Activated naive CD8-positive, alpha-beta T cell treated with anti-CD3 and anti-CD28 coated beads, Interleukin-2, amount 10 ng/mL, durations not matched to agents 7 days and 5 days (primary cell): ENCODE data around the gene NCOA4. TPM values are rescaled to one million over a fixed set of nuclear protein-coding genes. Genes with fewer than 3 reads are reported as not detected.
"Not testable (repeated sequence)": the region's sequence is repeated elsewhere in the genome, so short reads cannot be mapped to it uniquely, and the experiment has no call there.

Source experiments
- ATAC-seq: fragments of 150-1000 bp; cut with Tn5 transposase; one replicate; pipeline ENCODE4 v1.10.0; 2021; ENCODE audit warnings: low read depth, moderate library complexity
- POLR2A ChIA-PET: fragments of 350-600 bp; sonication (Branson Sonifier 250); formaldehyde crosslinking; loops from one replicate; lab custom pipeline; 2021; ENCODE audit warnings: antibody characterized with exemption; lab: Charles Lee
- DNase-seq: peaks from one replicate; pipeline ENCODE4 v3.0.0; 2021
- H3K27ac Mint-ChIP-seq: one replicate; pipeline ENCODE4 v1.8.0; 2022; ENCODE audit warnings: mild to moderate bottlenecking, mixed read lengths
- H3K27me3 Mint-ChIP-seq: one replicate; pipeline ENCODE4 v1.8.0; 2022; ENCODE audit warnings: mild to moderate bottlenecking, moderate library complexity, mixed read lengths
- H3K36me3 Mint-ChIP-seq: one replicate; pipeline ENCODE4 v1.8.0; 2021; ENCODE audit warnings: mild to moderate bottlenecking, mixed read lengths
- H3K4me1 Mint-ChIP-seq: one replicate; pipeline ENCODE4 v1.8.0; 2021; ENCODE audit warnings: mixed read lengths
- H3K4me3 Mint-ChIP-seq: one replicate; pipeline ENCODE4 v1.8.0; 2022; ENCODE audit warnings: mild to moderate bottlenecking, moderate library complexity, mixed read lengths
- H3K9me3 Mint-ChIP-seq: one replicate; pipeline ENCODE4 v1.8.0; 2021; ENCODE audit warnings: mixed read lengths
- total RNA-seq, 2 experiments: library from RNA; stranded (reverse); gene quantifications; one replicate each; pipeline ENCODE4 v1.2.3, GENCODE V29; 2021

NCOA4 gene
- total RNA-seq, 2 experiments from 2014 or later: 102 to 106 TPM

DNA sequence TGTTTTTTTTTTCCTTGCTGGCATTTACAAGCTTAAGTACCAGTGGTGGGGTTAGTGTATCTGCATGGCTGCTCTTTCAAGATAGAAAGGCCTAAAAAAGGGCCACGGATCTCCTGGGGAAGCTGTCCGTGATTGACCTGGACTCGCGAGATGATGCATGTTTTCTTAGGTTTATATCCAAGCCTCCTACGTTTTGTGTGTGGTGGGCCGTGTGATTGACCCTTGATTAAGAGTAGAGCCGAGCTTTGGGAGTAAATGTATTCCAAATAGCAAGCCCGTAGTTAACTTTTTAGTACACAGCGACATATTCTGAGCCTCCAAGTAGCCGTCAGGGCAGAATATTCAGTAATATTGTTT is 57.6 kb downstream of the NCOA4 start:
- POLR2A ChIA-PET, H3K36me3 Mint-ChIP-seq, DNase-seq, H3K9me3 Mint-ChIP-seq, H3K27me3 Mint-ChIP-seq: not testable (repeated sequence)
- H3K27ac Mint-ChIP-seq: peak overlapping the region; percentile 93
- ATAC-seq: peak; percentile 34
- H3K4me3 Mint-ChIP-seq: peak overlapping the region; percentile 95
- H3K4me1 Mint-ChIP-seq: peaks cover 24% of the 10 kb centered on the region

DNA sequence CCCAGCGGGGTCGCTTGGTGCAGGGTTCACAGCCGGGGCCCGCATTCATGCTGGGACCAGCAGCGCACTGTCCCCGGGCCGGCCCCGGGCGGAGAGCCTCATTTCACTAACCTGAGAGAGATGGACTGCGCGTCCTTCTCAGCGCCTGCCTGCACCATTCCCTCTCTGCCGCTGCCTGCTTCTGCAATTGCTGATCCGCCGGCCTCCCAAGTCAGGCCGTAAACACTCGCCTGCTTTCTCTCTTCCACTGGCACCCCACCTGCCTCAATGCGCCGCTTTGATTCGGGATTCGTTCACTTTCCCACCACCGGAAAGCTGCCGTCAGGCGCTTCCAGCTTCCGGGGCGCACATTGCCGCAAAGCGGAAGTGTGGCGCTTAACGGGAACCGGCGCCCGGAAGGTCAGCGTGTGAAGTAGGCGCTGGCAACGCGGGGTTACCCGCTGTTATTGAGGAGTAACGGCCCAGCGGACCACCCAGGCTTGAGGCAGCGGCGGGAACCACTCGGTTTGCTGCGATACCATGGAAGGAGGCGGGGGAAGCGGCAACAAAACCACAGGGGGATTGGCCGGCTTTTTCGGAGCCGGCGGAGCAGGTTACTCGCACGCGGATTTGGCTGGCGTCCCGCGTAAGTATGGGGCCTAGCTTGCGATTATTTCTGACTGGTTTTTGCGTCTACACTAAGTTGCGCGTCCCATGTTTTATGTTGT is 58.2 kb downstream of the NCOA4 start, which contains the start of gene TIMM23:
Gene TIMM23 (plus strand): TSS at position 384 of the 707 bp plus-strand sequence. CDS start 136 bp downstream, at position 520.
- POLR2A ChIA-PET: interaction anchor here (0.9 kb wide), 1 partner anchor 51 kb away, joined by 3 read pairs; no protein-coding TSS in a partner anchor
- not testable (repeated sequence) for H3K27me3 Mint-ChIP-seq, H3K9me3 Mint-ChIP-seq, H3K36me3 Mint-ChIP-seq
- Mint-ChIP-seq H3K4me3 (peak within 1 kb of the TSS; percentile 95), H3K27ac (peak within 1 kb of the TSS; percentile 93), H3K4me1 (peaks cover 27% of the 10 kb centered on the region)
- DNase-seq (peak; percentile 89), ATAC-seq (peak; percentile 87)

DNA sequence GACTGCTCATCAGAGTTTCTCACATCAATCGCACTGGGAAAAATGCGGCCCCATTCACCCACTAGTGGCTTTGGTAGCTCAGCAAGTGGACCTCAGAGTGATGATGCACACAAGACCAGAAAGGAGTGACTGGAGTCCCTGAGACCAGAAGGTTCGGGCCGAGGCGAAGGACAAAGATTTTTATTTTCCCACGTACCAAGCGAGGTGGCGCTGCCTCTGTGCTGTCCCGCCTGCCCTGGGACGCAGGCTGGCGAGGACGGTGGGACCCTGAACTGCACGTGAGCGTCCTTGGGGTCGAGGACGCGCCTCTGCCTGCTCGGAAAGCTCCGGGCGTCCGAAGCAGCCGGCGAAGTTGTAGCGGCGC is 58.7 kb downstream of the NCOA4 start:
- H3K27ac Mint-ChIP-seq: peak overlapping the region; percentile 93
- H3K4me1 Mint-ChIP-seq: peaks cover 27% of the 10 kb centered on the region
- H3K9me3 Mint-ChIP-seq, DNase-seq, H3K27me3 Mint-ChIP-seq, H3K36me3 Mint-ChIP-seq: not testable (repeated sequence)
- POLR2A ChIA-PET: interaction anchor here (0.9 kb wide), 1 partner anchor 52 kb away, joined by 3 read pairs; no protein-coding TSS in a partner anchor
- H3K4me3 Mint-ChIP-seq: peak overlapping the region; percentile 95
- ATAC-seq: peak; percentile 46

GRCh38 chr10:45971019-45971418 is 59.4 kb downstream of the NCOA4 start:
- peak overlapping the region; percentile 95 for H3K4me3 Mint-ChIP-seq
- peaks cover 29% of the 10 kb centered on the region for H3K4me1 Mint-ChIP-seq
- H3K9me3 Mint-ChIP-seq, ATAC-seq, H3K36me3 Mint-ChIP-seq, H3K27me3 Mint-ChIP-seq, DNase-seq: not testable (repeated sequence)
- H3K27ac Mint-ChIP-seq: peak overlapping the region; percentile 87
- POLR2A ChIA-PET: interaction anchor here (0.9 kb wide), 1 partner anchor 53 kb away, joined by 3 read pairs; no protein-coding TSS in a partner anchor

GRCh38 chr10:45962686-45963452 is 67.6 kb downstream of the NCOA4 start:
- H3K27me3 Mint-ChIP-seq, POLR2A ChIA-PET, ATAC-seq, H3K4me3 Mint-ChIP-seq, H3K36me3 Mint-ChIP-seq, H3K9me3 Mint-ChIP-seq, H3K27ac Mint-ChIP-seq, H3K4me1 Mint-ChIP-seq, DNase-seq: not testable (repeated sequence)

- H3K27me3 Mint-ChIP-seq, H3K4me3 Mint-ChIP-seq, DNase-seq, H3K9me3 Mint-ChIP-seq, ATAC-seq, POLR2A ChIA-PET, H3K36me3 Mint-ChIP-seq, H3K27ac Mint-ChIP-seq, H3K4me1 Mint-ChIP-seq: not testable (repeated sequence)
These were observed 72.5 kb downstream of the NCOA4 start for GRCh38 chr10:45957928-45958327.

GRCh38 chr10:45956634-45957033 is 73.8 kb downstream of the NCOA4 start:
- H3K4me3 Mint-ChIP-seq, DNase-seq, POLR2A ChIA-PET, H3K4me1 Mint-ChIP-seq, H3K27me3 Mint-ChIP-seq, H3K9me3 Mint-ChIP-seq, ATAC-seq, H3K36me3 Mint-ChIP-seq, H3K27ac Mint-ChIP-seq: not testable (repeated sequence)

Other genes with a start within 250 kb of the NCOA4 start
- gene AGAP4, start 183.1 kb downstream of the NCOA4 start, total RNA-seq: 10 to 100 TPM; 25.0 to 30.1 TPM
- 10 to 100 TPM; 42.7 to 43.8 TPM for gene TIMM23, start 58.1 kb downstream of the NCOA4 start, total RNA-seq
- not detected for gene MSMB, start 15.6 kb upstream of the NCOA4 start, total RNA-seq